ENCODE data around the gene STX1B. TPM values are rescaled to one million over a fixed set of nuclear protein-coding genes. Genes with fewer than 3 reads are reported as not detected.

Gene STX1B
- total RNA-seq, 2 donors from 2014 or later = 0.35 to 0.52 TPM

DNA sequence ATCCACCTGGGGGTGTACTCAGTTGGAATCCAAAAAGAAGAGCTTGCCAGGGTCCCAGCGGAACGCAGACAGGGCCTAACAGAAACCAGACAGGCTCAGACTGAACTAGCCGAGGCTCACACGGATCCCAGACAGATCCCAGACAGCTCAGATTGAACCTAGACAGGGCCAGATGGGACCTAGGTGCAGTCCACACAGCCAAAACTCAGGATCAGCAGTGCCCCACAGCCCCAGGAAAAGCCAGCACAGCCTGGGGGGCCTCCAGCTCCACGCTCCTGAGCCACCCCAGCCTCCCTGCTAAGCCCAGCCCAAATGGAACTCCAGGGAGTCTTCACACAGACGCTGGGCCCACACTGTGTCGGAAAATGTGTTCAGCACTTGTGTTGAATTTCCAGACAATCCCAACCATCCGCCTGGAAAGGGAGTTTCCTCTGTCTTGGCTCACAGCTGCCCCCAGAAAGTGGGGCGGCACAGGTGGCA is 7.5 kb downstream of the STX1B start:
- H3K4me1 ChIP-seq = no peaks in the 10 kb centered on the region

DNA sequence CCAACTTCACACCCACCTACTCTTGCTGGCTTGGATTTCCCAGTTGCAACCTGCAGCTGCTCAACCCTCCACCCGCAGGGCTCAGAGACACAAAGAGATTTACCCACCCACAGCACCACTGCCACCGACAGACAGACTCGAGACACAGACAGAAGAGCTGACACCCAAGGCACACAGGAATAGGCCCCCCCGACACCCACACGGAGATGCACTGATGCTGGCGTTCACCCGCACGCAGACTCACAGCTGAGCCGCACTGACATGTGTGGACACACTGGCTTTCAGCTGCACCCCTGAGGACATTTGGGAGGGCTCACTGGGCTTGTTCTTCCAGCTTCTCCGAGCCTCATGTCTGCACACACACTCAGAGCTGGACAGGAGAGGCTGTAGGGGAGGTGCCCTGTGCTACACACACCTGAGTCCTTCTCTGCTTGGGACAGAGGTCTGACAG is 8.2 kb downstream of the STX1B start:
- no peak overlapping the region for H3K9ac ChIP-seq (ENCODE audit: low read depth in 2 of 2, low read length in 2 of 2)
- H3K4me3 ChIP-seq = no peak overlapping the region
- H3K4me1 ChIP-seq = no peaks in the 10 kb centered on the region
- H3K27me3 ChIP-seq = peaks cover 7% of the 10 kb centered on the region
- no peaks in the 10 kb centered on the region for H3K9me3 ChIP-seq
- no peak overlapping the region for H3K27ac ChIP-seq
- no peaks in the 10 kb centered on the region for H3K36me3 ChIP-seq
- DNase-seq = no peak
- intact Hi-C loops (cut with DNase I) = no loop called here
- TF ChIP-seq, protein P1, sequence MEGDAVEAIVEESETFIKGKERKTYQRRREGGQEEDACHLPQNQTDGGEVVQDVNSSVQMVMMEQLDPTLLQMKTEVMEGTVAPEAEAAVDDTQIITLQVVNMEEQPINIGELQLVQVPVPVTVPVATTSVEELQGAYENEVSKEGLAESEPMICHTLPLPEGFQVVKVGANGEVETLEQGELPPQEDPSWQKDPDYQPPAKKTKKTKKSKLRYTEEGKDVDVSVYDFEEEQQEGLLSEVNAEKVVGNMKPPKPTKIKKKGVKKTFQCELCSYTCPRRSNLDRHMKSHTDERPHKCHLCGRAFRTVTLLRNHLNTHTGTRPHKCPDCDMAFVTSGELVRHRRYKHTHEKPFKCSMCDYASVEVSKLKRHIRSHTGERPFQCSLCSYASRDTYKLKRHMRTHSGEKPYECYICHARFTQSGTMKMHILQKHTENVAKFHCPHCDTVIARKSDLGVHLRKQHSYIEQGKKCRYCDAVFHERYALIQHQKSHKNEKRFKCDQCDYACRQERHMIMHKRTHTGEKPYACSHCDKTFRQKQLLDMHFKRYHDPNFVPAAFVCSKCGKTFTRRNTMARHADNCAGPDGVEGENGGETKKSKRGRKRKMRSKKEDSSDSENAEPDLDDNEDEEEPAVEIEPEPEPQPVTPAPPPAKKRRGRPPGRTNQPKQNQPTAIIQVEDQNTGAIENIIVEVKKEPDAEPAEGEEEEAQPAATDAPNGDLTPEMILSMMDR (IDR thresholded peaks at IDR 0.05) = no peak

More for the DNA sequence above, 7.5 kb downstream of the STX1B start:
- Histone ChIP-seq H3K27me3 (peaks cover 2% of the 10 kb centered on the region), H3K4me3 (no peak overlapping the region), H3K36me3 (no peaks in the 10 kb centered on the region), H3K9me3 (no peaks in the 10 kb centered on the region), H3K27ac (no peak overlapping the region), H3K9ac (ENCODE audit: low read depth in 2 of 2, low read length in 2 of 2) (no peak overlapping the region)
- intact Hi-C loops (cut with DNase I) = no loop called here
- no peak for DNase-seq
- TF ChIP-seq, protein P1 (IDR thresholded peaks at IDR 0.05) = no peak

DNA sequence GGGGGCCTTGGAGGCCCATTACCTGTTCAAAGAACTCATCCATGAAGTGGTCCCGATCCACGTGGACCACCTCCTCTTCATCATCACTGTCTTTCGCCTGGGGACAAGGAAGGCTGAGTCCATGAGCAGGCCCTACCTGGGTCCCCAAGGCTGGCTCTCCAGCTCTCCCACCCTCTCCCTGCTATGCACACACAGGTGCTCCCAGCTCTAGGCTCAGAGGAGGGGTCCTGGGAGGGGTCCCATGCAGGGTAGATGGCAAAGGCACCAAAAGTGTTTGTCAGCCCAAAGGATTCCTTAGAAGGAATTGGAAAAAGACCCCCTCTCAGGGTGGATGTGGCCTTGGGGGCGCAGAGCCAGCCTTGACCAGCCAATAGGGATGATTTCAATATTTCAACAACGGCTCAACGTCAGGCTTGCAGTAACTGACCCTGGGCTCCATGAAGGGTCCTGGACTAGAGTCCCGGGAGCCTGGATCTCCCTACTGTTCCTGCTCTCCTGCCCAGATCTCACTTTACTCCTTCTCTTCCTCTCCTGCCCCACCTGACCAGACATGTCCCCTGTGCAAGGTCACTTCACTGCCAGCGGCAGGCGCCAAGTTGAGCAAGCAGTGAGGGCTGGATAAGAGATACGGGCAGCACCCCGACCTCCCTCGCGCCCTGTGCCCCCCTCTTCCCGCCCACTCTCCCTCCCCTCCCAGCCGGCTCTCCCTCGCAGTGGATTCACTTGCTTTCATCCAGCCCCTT is 8.8 kb downstream of the STX1B start:
- Histone ChIP-seq H3K4me1 (no peaks in the 10 kb centered on the region), H3K27me3 (peaks cover 7% of the 10 kb centered on the region), H3K9ac (ENCODE audit: low read depth in 2 of 2, low read length in 2 of 2) (no peak overlapping the region), H3K36me3 (no peaks in the 10 kb centered on the region), H3K9me3 (no peaks in the 10 kb centered on the region), H3K27ac (no peak overlapping the region), H3K4me3 (no peak overlapping the region)
- intact Hi-C loops (cut with DNase I) = no loop called here
- TF ChIP-seq, protein P1 (IDR thresholded peaks at IDR 0.05) = no peak
- DNase-seq = no peak

DNA sequence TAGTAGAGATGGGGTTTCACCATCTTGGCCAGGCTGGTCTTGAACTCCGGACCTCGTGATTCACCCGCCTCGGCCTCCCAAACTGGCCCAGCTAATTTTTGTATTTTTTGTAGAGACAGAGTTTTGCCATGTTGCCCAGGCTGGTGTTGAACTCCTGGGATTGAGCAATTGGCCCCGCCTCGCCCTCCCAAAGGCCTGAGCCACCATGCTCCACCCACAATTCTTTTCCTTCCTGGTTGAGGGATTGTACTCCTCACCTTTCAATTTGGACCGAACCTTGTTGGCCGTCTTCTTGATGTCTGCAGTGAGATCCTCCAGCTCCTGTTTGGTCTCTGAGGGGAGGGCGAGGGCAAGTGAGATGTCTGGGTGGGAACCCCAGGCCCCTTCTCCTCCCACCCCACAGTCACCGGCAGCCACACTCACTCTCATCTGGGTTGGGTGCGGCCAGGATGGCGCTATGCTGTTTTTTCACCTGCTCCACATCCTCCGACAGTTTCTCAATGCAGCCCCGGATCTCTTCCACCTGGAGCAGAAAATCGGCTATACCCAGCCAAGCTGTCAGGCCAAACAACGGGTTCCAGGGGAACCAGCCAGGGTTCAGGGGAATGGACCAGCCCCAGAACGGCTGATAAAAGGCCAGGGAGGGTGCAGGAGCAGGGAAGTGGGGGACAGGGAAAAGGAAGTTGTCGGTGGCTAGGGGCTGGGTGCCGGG is 9.6 kb downstream of the STX1B start:
- Histone ChIP-seq H3K27me3 (peaks cover 7% of the 10 kb centered on the region), H3K4me3 (no peak overlapping the region), H3K4me1 (no peaks in the 10 kb centered on the region), H3K9me3 (no peaks in the 10 kb centered on the region), H3K36me3 (no peaks in the 10 kb centered on the region), H3K27ac (no peak overlapping the region), H3K9ac (ENCODE audit: low read depth in 2 of 2, low read length in 2 of 2) (no peak overlapping the region)
- TF ChIP-seq, protein P1 (IDR thresholded peaks at IDR 0.05) = no peak
- intact Hi-C loops (cut with DNase I) = no loop called here
- DNase-seq = no peak

DNA sequence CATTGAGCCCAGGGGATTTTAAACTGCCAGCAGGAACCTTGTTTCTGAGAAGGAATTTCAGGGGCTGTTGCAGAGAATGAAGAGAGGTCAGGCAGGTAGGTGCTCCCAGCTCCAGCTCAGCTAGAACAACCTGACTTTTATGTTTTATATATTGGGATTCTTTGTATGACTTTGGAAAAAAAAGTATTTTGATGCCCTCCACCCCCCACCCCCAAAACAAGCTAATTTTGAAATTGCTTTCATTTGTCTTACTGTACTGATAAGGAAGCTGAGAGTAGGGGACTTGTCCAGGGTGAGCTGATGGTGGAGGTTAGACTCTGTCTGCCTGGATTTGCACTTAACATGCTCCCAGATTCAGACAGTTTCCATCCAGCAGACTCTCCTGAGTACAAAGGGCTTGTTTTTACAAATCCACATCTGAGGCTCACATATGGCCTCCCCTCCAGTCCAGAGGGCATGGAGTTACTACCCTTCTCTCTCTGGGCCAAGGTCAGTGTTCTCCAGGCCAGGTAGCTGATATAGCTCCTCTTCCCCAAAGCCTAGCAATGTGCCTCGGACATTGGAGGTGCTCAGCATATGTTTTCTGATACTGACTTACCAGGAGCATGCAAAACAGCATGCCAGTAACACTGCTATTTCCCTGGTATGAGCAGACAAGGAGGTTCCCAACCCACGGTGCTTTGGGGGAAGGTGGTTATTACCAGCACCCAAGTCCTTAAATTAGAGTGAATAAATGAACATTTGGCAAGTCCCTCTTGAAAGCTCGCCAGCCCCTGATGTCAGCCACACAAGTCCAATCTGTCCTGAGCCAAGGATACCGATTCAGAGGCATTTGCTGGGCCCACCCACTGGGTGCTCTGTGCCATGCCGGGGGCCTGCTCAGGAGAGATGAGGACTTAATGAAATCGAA is 11.3 kb downstream of the STX1B start:
- no peak overlapping the region for H3K9ac ChIP-seq (ENCODE audit: low read depth in 2 of 2, low read length in 2 of 2)
- no peaks in the 10 kb centered on the region for H3K4me1 ChIP-seq
- no peak for DNase-seq
- H3K36me3 ChIP-seq = no peaks in the 10 kb centered on the region
- no peak overlapping the region for H3K4me3 ChIP-seq
- no peaks in the 10 kb centered on the region for H3K9me3 ChIP-seq
- peaks cover 7% of the 10 kb centered on the region for H3K27me3 ChIP-seq
- TF ChIP-seq, protein P1 (IDR thresholded peaks at IDR 0.05) = no peak
- H3K27ac ChIP-seq = no peak overlapping the region
- intact Hi-C loops (cut with DNase I) = no loop called here
